ENCODE results near the gene TMEM151B.

GRCh38 chr6:44227148-44227793 lies 43.0 kb upstream of the TMEM151B start:
- TF ChIP-seq RCOR1 (IDR thresholded peaks at IDR 0.05; ENCODE audit: insufficient replicate concordance, low read length) = no peak
- no peak for TF ChIP-seq USF2 (IDR thresholded peaks at IDR 0.05; ENCODE audit: low read depth, low read length)
- TF ChIP-seq, protein P1, sequence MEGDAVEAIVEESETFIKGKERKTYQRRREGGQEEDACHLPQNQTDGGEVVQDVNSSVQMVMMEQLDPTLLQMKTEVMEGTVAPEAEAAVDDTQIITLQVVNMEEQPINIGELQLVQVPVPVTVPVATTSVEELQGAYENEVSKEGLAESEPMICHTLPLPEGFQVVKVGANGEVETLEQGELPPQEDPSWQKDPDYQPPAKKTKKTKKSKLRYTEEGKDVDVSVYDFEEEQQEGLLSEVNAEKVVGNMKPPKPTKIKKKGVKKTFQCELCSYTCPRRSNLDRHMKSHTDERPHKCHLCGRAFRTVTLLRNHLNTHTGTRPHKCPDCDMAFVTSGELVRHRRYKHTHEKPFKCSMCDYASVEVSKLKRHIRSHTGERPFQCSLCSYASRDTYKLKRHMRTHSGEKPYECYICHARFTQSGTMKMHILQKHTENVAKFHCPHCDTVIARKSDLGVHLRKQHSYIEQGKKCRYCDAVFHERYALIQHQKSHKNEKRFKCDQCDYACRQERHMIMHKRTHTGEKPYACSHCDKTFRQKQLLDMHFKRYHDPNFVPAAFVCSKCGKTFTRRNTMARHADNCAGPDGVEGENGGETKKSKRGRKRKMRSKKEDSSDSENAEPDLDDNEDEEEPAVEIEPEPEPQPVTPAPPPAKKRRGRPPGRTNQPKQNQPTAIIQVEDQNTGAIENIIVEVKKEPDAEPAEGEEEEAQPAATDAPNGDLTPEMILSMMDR (conservative IDR thresholded peaks at IDR 0.05; ENCODE audit: low read depth, low read length) = no peak
